ENCODE data around the gene CKS1B.

The CKS1B gene

GRCh38 chr1:155014709-155015508, 40.4 kb downstream of the CKS1B start:
- FAIRE-seq (no peak), DNase-seq (ENCODE audit: insufficient read length, low spot score) (no peak)
- TF ChIP-seq CTCF (IDR thresholded peaks at IDR 0.05; ENCODE audit: insufficient read depth, missing control alignments): no peak

- TF ChIP-seq CTCF (IDR thresholded peaks at IDR 0.05; ENCODE audit: insufficient read depth, missing control alignments): no peak
- FAIRE-seq: no peak
- no peak for DNase-seq (ENCODE audit: insufficient read length, low spot score)
Observed at GRCh38 chr1:155015527-155016230, 41.2 kb downstream of the CKS1B start.

GRCh38 chr1:155016231-155016831, 41.9 kb downstream of the CKS1B start:
- no peak for FAIRE-seq
- no peak for TF ChIP-seq CTCF (IDR thresholded peaks at IDR 0.05; ENCODE audit: insufficient read depth, missing control alignments)
- no peak for DNase-seq (ENCODE audit: insufficient read length, low spot score)

GRCh38 chr1:155017041-155017945, 42.8 kb downstream of the CKS1B start:
- peak; percentile 86 for DNase-seq (ENCODE audit: insufficient read length, low spot score)
- no peak for FAIRE-seq
- peak; percentile 100 for TF ChIP-seq CTCF (IDR thresholded peaks at IDR 0.05; ENCODE audit: insufficient read depth, missing control alignments)

- no peak for DNase-seq (ENCODE audit: insufficient read length, low spot score)
- no peak for TF ChIP-seq CTCF (IDR thresholded peaks at IDR 0.05; ENCODE audit: insufficient read depth, missing control alignments)
- no peak for FAIRE-seq
Observed at GRCh38 chr1:155017946-155018316, 43.5 kb downstream of the CKS1B start.

GRCh38 chr1:155018617-155019348, 44.3 kb downstream of the CKS1B start:
- TF ChIP-seq CTCF (IDR thresholded peaks at IDR 0.05; ENCODE audit: insufficient read depth, missing control alignments): no peak
- FAIRE-seq (no peak), DNase-seq (ENCODE audit: insufficient read length, low spot score) (no peak)

All from D721Med (cell line).